Neural crest cell (in vitro differentiated cells): ENCODE data around the gene HK3. TPM values are rescaled to one million over a fixed set of nuclear protein-coding genes. Genes with fewer than 3 reads are reported as not detected.

Source experiments
- DNase-seq: peaks from one replicate; pipeline ENCODE4 v3.0.0; 2021; ENCODE audit warnings: low read depth, mixed read lengths, low spot score
- H3K27ac Mint-ChIP-seq: one replicate; pipeline ENCODE4 v1.8.0; 2021; ENCODE audit warnings: mild to moderate bottlenecking, mixed read lengths; ENCODE audit not compliant: unreplicated experiment
- H3K27me3 Mint-ChIP-seq: 2 replicates; pipeline ENCODE4 v1.8.0; 2021; ENCODE audit warnings: low read depth, mild to moderate bottlenecking, mixed read lengths
- H3K36me3 Mint-ChIP-seq: 2 replicates; pipeline ENCODE4 v1.8.0; 2021; ENCODE audit warnings: low read depth, mild to moderate bottlenecking, mixed read lengths
- H3K4me1 Mint-ChIP-seq: 2 replicates; pipeline ENCODE4 v1.8.0; 2021; ENCODE audit warnings: mixed read lengths
- H3K4me3 Mint-ChIP-seq: one replicate; pipeline ENCODE4 v1.8.0; 2021; ENCODE audit warnings: mild to moderate bottlenecking, mixed read lengths
- H3K9me3 Mint-ChIP-seq: 2 replicates; pipeline ENCODE4 v1.8.0; 2021; ENCODE audit warnings: mixed read lengths
- total RNA-seq: library from RNA; stranded (reverse); gene quantifications from 2 replicates; pipeline ENCODE4 v1.2.1, GENCODE V29; 2021
- TF ChIP-seq, protein P1 (sequence below): fragments of 200-600 bp; sonication (generic); conservative IDR thresholded peaks from 2 replicates; pipeline ENCODE4 v1.5.0; 2021; ENCODE audit warnings: antibody characterized with exemption, mild to moderate bottlenecking

HK3 gene
- total RNA-seq, 1 donor from 2014 or later = not detected

DNA sequence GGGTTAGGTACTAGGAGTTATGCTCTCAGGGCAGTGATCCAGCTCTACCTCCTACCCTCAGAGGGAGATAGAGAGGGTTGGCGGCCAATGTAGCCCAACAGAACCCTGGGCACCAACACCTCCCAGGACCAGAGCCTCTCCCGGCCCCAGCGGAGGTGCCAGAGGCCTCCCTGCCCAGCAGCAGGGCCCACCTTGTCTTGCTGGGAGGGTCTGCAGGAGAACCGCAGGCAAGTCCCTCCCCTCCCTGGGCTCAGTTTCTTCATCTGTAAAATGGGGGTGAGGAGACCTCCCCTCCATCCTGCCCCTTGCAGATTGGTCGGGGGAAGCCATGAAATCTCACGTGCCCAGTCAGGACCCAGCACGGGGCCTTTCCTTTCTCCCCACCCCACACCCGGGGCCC, 34.4 kb downstream of the HK3 start:
- Mint-ChIP-seq H3K27me3 (peaks cover 27% of the 10 kb centered on the region), H3K36me3 (no peaks in the 10 kb centered on the region)
- TF ChIP-seq, protein P1, sequence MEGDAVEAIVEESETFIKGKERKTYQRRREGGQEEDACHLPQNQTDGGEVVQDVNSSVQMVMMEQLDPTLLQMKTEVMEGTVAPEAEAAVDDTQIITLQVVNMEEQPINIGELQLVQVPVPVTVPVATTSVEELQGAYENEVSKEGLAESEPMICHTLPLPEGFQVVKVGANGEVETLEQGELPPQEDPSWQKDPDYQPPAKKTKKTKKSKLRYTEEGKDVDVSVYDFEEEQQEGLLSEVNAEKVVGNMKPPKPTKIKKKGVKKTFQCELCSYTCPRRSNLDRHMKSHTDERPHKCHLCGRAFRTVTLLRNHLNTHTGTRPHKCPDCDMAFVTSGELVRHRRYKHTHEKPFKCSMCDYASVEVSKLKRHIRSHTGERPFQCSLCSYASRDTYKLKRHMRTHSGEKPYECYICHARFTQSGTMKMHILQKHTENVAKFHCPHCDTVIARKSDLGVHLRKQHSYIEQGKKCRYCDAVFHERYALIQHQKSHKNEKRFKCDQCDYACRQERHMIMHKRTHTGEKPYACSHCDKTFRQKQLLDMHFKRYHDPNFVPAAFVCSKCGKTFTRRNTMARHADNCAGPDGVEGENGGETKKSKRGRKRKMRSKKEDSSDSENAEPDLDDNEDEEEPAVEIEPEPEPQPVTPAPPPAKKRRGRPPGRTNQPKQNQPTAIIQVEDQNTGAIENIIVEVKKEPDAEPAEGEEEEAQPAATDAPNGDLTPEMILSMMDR = no peak

DNA sequence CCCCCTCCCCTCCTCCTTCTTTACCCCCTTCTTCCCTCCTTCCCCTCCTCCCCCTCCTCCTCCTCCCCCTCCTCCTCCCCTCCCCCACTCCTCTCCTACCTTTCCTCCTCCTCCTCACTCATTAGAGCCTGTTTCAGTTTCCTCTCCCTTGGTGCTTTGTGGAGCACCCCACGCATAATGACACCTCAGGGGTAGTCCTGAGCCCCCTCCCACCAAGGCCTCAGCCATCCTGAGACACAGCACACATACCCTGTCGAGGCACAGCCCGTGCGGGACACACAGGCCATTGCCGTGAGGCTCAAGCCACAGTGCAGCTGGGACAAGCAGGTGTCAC, 35.4 kb downstream of the HK3 start:
- Mint-ChIP-seq H3K36me3 (no peaks in the 10 kb centered on the region), H3K27me3 (peaks cover 28% of the 10 kb centered on the region), H3K9me3 (no peaks in the 10 kb centered on the region), H3K4me3 (no peak overlapping the region), H3K27ac (peak overlapping the region; percentile 27), H3K4me1 (peaks cover 23% of the 10 kb centered on the region)
- TF ChIP-seq, protein P1 = no peak
- DNase-seq = no peak

More for the DNA sequence above, 34.4 kb downstream of the HK3 start:
- no peak overlapping the region for H3K27ac Mint-ChIP-seq
- DNase-seq = no peak
- H3K4me3 Mint-ChIP-seq = no peak overlapping the region
- no peaks in the 10 kb centered on the region for H3K9me3 Mint-ChIP-seq
- peaks cover 23% of the 10 kb centered on the region for H3K4me1 Mint-ChIP-seq

DNA sequence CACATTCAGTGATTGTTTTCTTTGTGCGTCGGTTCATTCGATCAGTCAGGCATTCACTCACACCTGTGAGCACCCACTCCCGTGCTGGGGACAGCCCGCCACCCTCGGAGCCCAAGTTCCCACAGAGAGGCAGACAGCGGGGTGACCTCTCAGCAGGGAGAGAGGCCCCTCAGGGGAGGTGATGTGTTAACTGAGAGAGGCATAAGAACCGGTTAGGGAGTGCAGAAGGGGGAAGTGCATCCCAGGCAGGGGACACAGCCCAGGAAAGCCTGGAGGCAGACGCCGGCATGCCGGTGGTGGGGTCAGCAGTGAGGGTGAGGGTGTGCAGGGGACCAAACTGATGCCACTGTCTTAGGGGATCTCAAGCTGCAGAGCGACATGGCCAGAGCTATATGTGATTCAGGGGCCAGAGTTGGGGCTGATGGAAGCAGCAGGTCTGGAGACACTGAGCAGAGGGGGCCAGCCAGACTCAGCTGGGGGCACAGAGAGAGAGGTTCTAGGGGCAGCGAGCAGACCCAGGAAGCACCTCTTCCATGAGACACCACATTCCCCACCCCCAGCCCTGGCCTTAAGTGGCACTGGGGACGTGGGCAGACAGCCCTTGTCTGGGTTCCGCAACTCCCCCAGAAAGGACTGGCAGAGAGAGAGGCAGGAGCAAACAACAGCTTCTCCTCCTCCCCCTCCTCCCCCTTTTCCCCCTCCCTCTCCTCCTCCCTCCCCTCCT, 35.9 kb downstream of the HK3 start:
- H3K4me1 Mint-ChIP-seq = peaks cover 23% of the 10 kb centered on the region
- TF ChIP-seq, protein P1 = no peak
- no peaks in the 10 kb centered on the region for H3K9me3 Mint-ChIP-seq
- H3K27me3 Mint-ChIP-seq = peaks cover 33% of the 10 kb centered on the region
- no peak for DNase-seq
- no peak overlapping the region for H3K4me3 Mint-ChIP-seq
- no peak overlapping the region for H3K27ac Mint-ChIP-seq
- H3K36me3 Mint-ChIP-seq = no peaks in the 10 kb centered on the region

DNA sequence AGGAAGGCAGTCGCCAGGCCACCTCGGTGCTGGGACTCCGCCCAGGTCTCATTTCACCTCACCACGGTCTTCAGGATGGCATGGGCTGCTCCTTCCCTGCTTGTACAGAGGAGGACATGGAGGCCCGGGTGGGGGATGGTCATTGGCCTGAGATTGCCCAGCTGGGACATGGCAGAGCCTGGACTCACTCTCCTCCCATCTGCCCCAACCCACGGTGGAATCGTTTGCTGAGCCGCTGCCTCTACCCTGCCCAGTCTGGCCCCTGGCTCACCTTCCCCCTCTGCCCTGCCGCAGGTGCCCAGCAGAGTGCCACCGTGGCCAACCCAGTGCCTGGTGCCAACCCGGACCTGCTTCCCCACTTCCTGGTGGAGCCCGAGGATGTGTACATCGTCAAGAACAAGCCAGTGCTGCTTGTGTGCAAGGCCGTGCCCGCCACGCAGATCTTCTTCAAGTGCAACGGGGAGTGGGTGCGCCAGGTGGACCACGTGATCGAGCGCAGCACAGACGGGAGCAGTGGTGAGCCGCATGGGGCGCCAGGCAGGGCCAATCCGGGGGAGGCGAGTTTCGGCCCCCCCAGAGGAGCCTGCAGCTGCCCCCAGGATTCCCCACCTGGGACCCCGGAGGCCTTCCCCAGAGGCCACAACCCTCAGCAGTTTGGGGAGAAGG, 36.7 kb downstream of the HK3 start:
- TF ChIP-seq, protein P1 = no peak
- Mint-ChIP-seq H3K9me3 (no peaks in the 10 kb centered on the region), H3K36me3 (no peaks in the 10 kb centered on the region), H3K4me3 (no peak overlapping the region), H3K27me3 (peaks cover 37% of the 10 kb centered on the region), H3K27ac (no peak overlapping the region), H3K4me1 (peaks cover 21% of the 10 kb centered on the region)
- no peak for DNase-seq

DNA sequence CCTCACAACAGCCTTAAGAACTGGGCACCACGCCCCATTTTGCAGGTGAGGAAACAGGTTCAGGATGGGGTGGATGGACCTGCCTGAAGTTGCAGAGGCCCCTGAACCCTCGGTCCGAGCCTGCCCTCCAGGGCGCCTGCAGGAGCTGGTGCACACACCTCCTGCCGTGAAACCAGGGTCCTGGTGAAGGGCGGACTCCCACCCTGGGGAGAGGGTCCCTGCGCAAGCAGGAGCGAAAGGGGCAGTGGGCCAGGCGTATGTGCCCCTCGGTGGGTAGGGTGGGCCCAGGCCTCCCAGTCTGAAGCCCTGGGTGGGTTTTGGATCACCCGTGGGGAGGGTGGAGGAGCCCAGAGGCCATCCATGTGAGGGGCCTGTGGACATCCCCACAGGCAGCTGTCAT, 37.9 kb downstream of the HK3 start:
- Mint-ChIP-seq H3K9me3 (no peaks in the 10 kb centered on the region), H3K27ac (no peak overlapping the region), H3K27me3 (peaks cover 26% of the 10 kb centered on the region), H3K4me1 (peaks cover 9% of the 10 kb centered on the region), H3K36me3 (no peaks in the 10 kb centered on the region), H3K4me3 (no peak overlapping the region)
- no peak for DNase-seq
- TF ChIP-seq, protein P1 = no peak
